Liver (tissue), 9 donors: ENCODE results near the gene L3MBTL1. TPM values are rescaled to one million over a fixed set of nuclear protein-coding genes. Genes with fewer than 3 reads are reported as not detected.
A peak's percentile ranks its signal among the peaks of the same experiment; 100 is the strongest.

Source experiments
- DNase-seq: peaks from one replicate; pipeline ENCODE4 v3.0.0-alpha.2; 2017; ENCODE audit warnings: low spot score
- H3K27ac ChIP-seq, 2 donors: one replicate each; pipeline ENCODE4 v1.7.0; 2013; ENCODE audit warnings: inconsistent platforms in 2 of 2, low read length in 2 of 2, control low read depth in 1 of 2, low read depth in 1 of 2, mild to moderate bottlenecking in 1 of 2
- H3K27me3 ChIP-seq, 4 donors: one replicate each; pipeline versions ENCODE4 v1.6.1 to v1.7.0; 2013; ENCODE audit warnings: low read length in 3 of 4, inconsistent platforms in 1 of 4, mild to moderate bottlenecking in 1 of 4, moderate library complexity in 1 of 4; ENCODE audit not compliant: control insufficient read depth in 4 of 4, insufficient read depth in 4 of 4
- H3K36me3 ChIP-seq, 4 donors: one replicate each; pipeline versions ENCODE4 v1.6.1 to v1.7.0; 2013; ENCODE audit warnings: low read length in 3 of 4, mild to moderate bottlenecking in 3 of 4, low read depth in 1 of 4, moderate library complexity in 1 of 4; ENCODE audit not compliant: control insufficient read depth in 4 of 4, insufficient read depth in 3 of 4
- H3K4me1 ChIP-seq, 4 donors: one replicate each; pipeline versions ENCODE4 v1.6.1 to v1.7.0; 2013; ENCODE audit warnings: low read length in 3 of 4, mild to moderate bottlenecking in 3 of 4, moderate library complexity in 1 of 4; ENCODE audit not compliant: control insufficient read depth in 4 of 4, insufficient read depth in 4 of 4
- H3K4me3 ChIP-seq, 3 donors: one replicate each; pipeline versions ENCODE4 v1.6.1 to v1.7.0; 2013; ENCODE audit warnings: low read length in 3 of 3, control low read depth in 1 of 3, low read depth in 1 of 3, mild to moderate bottlenecking in 1 of 3
- H3K9ac ChIP-seq, 2 donors: one replicate each; pipeline ENCODE4 v1.7.0; 2013; ENCODE audit warnings: low read length in 2 of 2, mild to moderate bottlenecking in 2 of 2, moderate library complexity in 2 of 2, control low read depth in 1 of 2, low read depth in 1 of 2
- H3K9me3 ChIP-seq, 4 donors: one replicate each; pipeline versions ENCODE4 v1.6.1 to v1.7.0; 2013; ENCODE audit warnings: low read length in 3 of 4; ENCODE audit not compliant: control insufficient read depth in 4 of 4
- GABPA ChIP-seq, 2 donors: IDR thresholded peaks in 1 of 2; conservative IDR thresholded peaks in 1 of 2; 2 replicates each; pipeline ENCODE4 v1.6.1; 2016; ENCODE audit warnings: antibody characterized with exemption in 2 of 2, mild to moderate bottlenecking in 1 of 2, moderate library complexity in 1 of 2
- HNF4A ChIP-seq, 2 donors: conservative IDR thresholded peaks; 2 replicates each; pipeline ENCODE4 v1.6.1; 2016; ENCODE audit warnings: antibody characterized with exemption in 2 of 2, mild to moderate bottlenecking in 2 of 2
- REST ChIP-seq: IDR thresholded peaks from 2 replicates; pipeline ENCODE4 v1.6.1; 2016; ENCODE audit warnings: antibody characterized with exemption, mild to moderate bottlenecking
- RXRA ChIP-seq, 2 donors: IDR thresholded peaks; 2 replicates each; pipeline ENCODE4 v1.6.1; 2017 to 2018; ENCODE audit warnings: antibody characterized with exemption in 2 of 2, mild to moderate bottlenecking in 1 of 2
- SP1 ChIP-seq: IDR thresholded peaks from 2 replicates; pipeline ENCODE4 v1.6.1; 2018; ENCODE audit warnings: antibody characterized with exemption, mild to moderate bottlenecking
- TAF1 ChIP-seq: conservative IDR thresholded peaks from 2 replicates; pipeline ENCODE4 v1.6.1; 2016; ENCODE audit warnings: antibody characterized with exemption, mild to moderate bottlenecking
- ZBTB33 ChIP-seq: IDR thresholded peaks from 2 replicates; pipeline ENCODE4 v1.6.1; 2016; ENCODE audit warnings: antibody characterized with exemption
- WGBS: extraction: QIAGEN DNeasy Blood & Tissue Kit; methylation state at CpG from one replicate; pipeline ENCODE4 v1.1.7; 2013; 5-methylcytosine and 5-hydroxymethylcytosine counted together
- polyA plus RNA-seq, 2 donors: library from polyadenylated mRNA; stranded (reverse) in 1 of 2; unstranded in 1 of 2; fragments of 200-250 nt in 1 of 2; fragments of >200 nt in 1 of 2; fragmentation: Nextera tagmentation in 1 of 2; extraction: Ambion mirVana in 1 of 2; gene quantifications; one replicate each; pipeline versions ENCODE4 v1.2.1 to v1.2.3, GENCODE V29; 2013 to 2015
- total RNA-seq, 2 donors: library from RNA; depleted of rRNA; stranded (reverse); fragments of >200 nt; gene quantifications; one replicate each; pipeline ENCODE4 v1.2.3, GENCODE V29; 2014
- donor health status: healthy.
- donor health status: healthy.
- donor health status: healthy.
- donor health status: healthy.
- donor health status: healthy.

The L3MBTL1 gene
- total and polyA plus RNA-seq, 4 donors, result 0.45 to 5.6 (median 2.0) TPM

DNA sequence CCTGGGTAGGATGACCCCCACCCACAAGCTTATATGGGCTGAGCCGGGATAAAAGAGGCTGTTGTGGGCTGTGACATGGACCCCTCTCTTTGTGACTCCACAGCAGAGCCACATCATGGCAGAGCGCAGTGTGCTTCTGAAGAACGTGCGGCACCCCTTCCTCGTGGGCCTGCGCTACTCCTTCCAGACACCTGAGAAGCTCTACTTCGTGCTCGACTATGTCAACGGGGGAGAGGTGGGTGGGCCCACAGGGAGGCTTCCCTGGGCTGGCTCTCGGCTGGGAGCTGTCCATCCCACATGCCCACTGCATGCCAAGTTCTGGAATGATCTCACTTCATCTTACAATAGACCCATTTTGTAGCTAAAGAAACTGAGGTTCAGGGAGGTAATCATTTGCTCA lies 61.8 kb downstream of the L3MBTL1 start:
- Histone ChIP-seq H3K27me3 (no peaks in the 10 kb centered on the region), H3K9ac (no peak overlapping the region), H3K4me3 (no peak overlapping the region), H3K4me1 (peaks cover 0 to 2% (median under 1%) of the 10 kb centered on the region in 4 donors), H3K36me3 (peaks cover 16 to 73% (median 51%) of the 10 kb centered on the region in 4 donors), H3K27ac (no peak overlapping the region), H3K9me3 (no peaks in the 10 kb centered on the region)
- no peak for DNase-seq
- WGBS, result 91% methylated on average over 10 of the region's 10 CpGs
- TF ChIP-seq ZBTB33 (no peak), REST (no peak), TAF1 (no peak)

DNA sequence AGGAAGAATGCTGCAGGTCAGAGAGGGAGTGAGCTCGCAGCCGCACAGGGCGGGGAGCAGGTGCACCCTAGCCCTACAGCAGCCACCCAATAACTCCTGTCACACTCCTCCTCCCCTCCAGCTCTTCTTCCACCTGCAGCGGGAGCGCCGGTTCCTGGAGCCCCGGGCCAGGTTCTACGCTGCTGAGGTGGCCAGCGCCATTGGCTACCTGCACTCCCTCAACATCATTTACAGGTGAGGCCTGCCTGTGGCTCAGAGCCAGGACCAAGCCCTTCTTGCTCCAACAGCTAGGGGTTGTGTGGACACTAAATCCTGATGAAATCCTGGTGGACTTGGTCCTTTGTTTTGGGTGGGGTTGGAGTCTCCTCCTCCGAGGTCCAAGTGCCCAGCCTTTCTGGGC lies 63.0 kb downstream of the L3MBTL1 start:
- WGBS, result 76% methylated on average over 10 of the region's 10 CpGs
- no peak overlapping the region for H3K4me3 ChIP-seq
- H3K4me1 ChIP-seq, result peaks cover 0 to 2% (median 0%) of the 10 kb centered on the region in 4 donors
- no peak overlapping the region for H3K9ac ChIP-seq
- no peak for TF ChIP-seq TAF1
- TF ChIP-seq ZBTB33, result no peak
- no peak for TF ChIP-seq REST
- TF ChIP-seq GABPA (IDR thresholded peaks at IDR 0.05 in 1 of 2, conservative IDR thresholded peaks at IDR 0.05 in 1 of 2), result no peak
- TF ChIP-seq RXRA (IDR thresholded peaks at IDR 0.05), result peak in 1 of 2 donors; percentile 6
- peak; percentile 36 to 37 for TF ChIP-seq HNF4A (conservative IDR thresholded peaks at IDR 0.05)
- no peak for TF ChIP-seq SP1
- H3K9me3 ChIP-seq, result no peaks in the 10 kb centered on the region
- H3K27me3 ChIP-seq, result no peaks in the 10 kb centered on the region
- DNase-seq, result no peak
- H3K27ac ChIP-seq, result no peak overlapping the region
- H3K36me3 ChIP-seq, result peaks cover 10 to 79% (median 54%) of the 10 kb centered on the region in 4 donors
